Measurements from ENCODE around the gene CFAP107. TPM values are rescaled to one million over a fixed set of nuclear protein-coding genes. Genes with fewer than 3 reads are reported as not detected.

The CFAP107 gene
- total and polyA plus RNA-seq, 2 donors from 2014 or later = not detected

DNA sequence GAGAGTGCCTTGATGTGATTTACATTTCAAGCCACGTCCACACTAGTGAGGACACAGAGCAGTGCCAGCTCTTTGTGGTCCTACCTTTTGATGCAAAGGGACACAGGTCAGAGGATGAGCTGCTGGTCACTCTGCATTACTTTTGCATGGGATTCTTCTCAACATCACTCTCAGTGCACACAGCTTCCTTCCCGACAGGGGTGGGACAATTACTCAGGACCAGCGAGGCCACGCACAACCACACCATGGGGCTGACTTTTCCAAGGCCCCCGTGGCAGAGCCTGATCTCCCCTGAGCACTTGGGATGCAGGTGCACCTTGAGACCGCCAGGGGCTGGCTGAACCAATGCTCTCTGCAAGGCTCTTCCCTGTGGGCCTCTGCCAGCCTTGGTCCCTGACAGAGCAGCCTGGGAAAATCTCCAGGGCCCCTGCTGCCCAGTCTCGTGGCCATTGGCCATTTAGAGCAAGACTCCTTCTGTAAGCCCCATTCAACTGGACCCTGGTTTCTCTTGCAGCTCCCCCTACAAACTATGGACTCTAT, 14.3 kb downstream of the CFAP107 start:
- no peak overlapping the region for H3K9ac ChIP-seq (ENCODE audit: low read length in 3 of 3)
- FAIRE-seq (no peak), DNase-seq (no peak)
- no peaks in the 10 kb centered on the region for H3K4me1 ChIP-seq (ENCODE audit: control insufficient read depth in 2 of 3, insufficient read depth in 2 of 3, low read depth in 1 of 3, low read length in 3 of 3)
- no peak overlapping the region for H3K4me3 ChIP-seq (ENCODE audit: low read length in 3 of 3)
- no peak overlapping the region for H3K27ac ChIP-seq (ENCODE audit: low read depth in 2 of 2, low read length in 2 of 2)
- TF ChIP-seq CTCF (IDR thresholded peaks at IDR 0.05; ENCODE audit: borderline replicate concordance, extremely low read depth, insufficient read depth) = no peak
- H3K9me3 ChIP-seq (ENCODE audit: control insufficient read depth in 2 of 3, insufficient read depth in 1 of 3, low read length in 3 of 3) = no peaks in the 10 kb centered on the region
- H3K36me3 ChIP-seq (ENCODE audit: control insufficient read depth in 2 of 3, insufficient read depth in 3 of 3, low read length in 3 of 3) = no peaks in the 10 kb centered on the region
- H3K27me3 ChIP-seq (ENCODE audit: control insufficient read depth, insufficient read depth, low read length) = no peaks in the 10 kb centered on the region
- intact Hi-C loops (cut with DNase I) = no loop called here

DNA sequence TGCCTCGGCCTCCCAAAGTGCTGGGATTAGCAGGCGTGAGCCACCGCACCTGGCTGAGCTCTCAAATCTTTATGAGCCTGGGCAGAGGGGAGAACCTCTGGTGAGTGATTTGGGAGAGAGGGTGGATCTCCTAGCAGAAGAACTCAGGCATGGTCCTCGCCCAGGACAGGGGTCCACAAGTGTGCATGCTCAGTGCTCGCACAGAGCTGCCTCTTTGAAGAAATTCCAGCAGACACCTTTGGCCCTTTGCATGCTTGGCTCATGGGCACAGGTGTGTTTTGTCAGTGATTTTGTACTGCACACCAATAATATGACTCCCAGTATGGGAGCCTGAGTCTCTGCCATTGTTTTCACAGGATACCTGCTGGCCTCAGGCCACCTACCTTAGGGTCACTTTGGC, 15.8 kb downstream of the CFAP107 start:
- no peaks in the 10 kb centered on the region for H3K9me3 ChIP-seq (ENCODE audit: control insufficient read depth in 2 of 3, insufficient read depth in 1 of 3, low read length in 3 of 3)
- H3K9ac ChIP-seq (ENCODE audit: low read length in 3 of 3) = no peak overlapping the region
- H3K27ac ChIP-seq (ENCODE audit: low read depth in 2 of 2, low read length in 2 of 2) = no peak overlapping the region
- no peak overlapping the region for H3K4me3 ChIP-seq (ENCODE audit: low read length in 3 of 3)
- H3K27me3 ChIP-seq (ENCODE audit: control insufficient read depth, insufficient read depth, low read length) = no peaks in the 10 kb centered on the region
- intact Hi-C loops (cut with DNase I) = no loop called here
- no peaks in the 10 kb centered on the region for H3K36me3 ChIP-seq (ENCODE audit: control insufficient read depth in 2 of 3, insufficient read depth in 3 of 3, low read length in 3 of 3)
- DNase-seq = no peak
- no peaks in the 10 kb centered on the region for H3K4me1 ChIP-seq (ENCODE audit: control insufficient read depth in 2 of 3, insufficient read depth in 2 of 3, low read depth in 1 of 3, low read length in 3 of 3)
- no peak for FAIRE-seq
- TF ChIP-seq CTCF (IDR thresholded peaks at IDR 0.05; ENCODE audit: borderline replicate concordance, extremely low read depth, insufficient read depth) = no peak

- DNase-seq (no peak), FAIRE-seq (no peak)
- H3K36me3 ChIP-seq (ENCODE audit: control insufficient read depth in 2 of 3, insufficient read depth in 3 of 3, low read length in 3 of 3) = no peaks in the 10 kb centered on the region
- no peak overlapping the region for H3K4me3 ChIP-seq (ENCODE audit: low read length in 3 of 3)
- intact Hi-C loops (cut with DNase I) = no loop called here
- H3K9me3 ChIP-seq (ENCODE audit: control insufficient read depth in 2 of 3, insufficient read depth in 1 of 3, low read length in 3 of 3) = no peaks in the 10 kb centered on the region
- no peaks in the 10 kb centered on the region for H3K4me1 ChIP-seq (ENCODE audit: control insufficient read depth in 2 of 3, insufficient read depth in 2 of 3, low read depth in 1 of 3, low read length in 3 of 3)
- no peak overlapping the region for H3K27ac ChIP-seq (ENCODE audit: low read depth in 2 of 2, low read length in 2 of 2)
- H3K27me3 ChIP-seq (ENCODE audit: control insufficient read depth, insufficient read depth, low read length) = no peaks in the 10 kb centered on the region
- H3K9ac ChIP-seq (ENCODE audit: low read length in 3 of 3) = no peak overlapping the region
- no peak for TF ChIP-seq CTCF (IDR thresholded peaks at IDR 0.05; ENCODE audit: borderline replicate concordance, extremely low read depth, insufficient read depth)
Measured at GRCh38 chr1:12762766-12763165, 16.8 kb downstream of the CFAP107 start.

GRCh38 chr1:12763479-12763878, 17.5 kb downstream of the CFAP107 start:
- FAIRE-seq (no peak), DNase-seq (no peak)
- intact Hi-C loops (cut with DNase I) = no loop called here
- Histone ChIP-seq H3K36me3 (ENCODE audit: control insufficient read depth in 2 of 3, insufficient read depth in 3 of 3, low read length in 3 of 3) (no peaks in the 10 kb centered on the region), H3K4me1 (ENCODE audit: control insufficient read depth in 2 of 3, insufficient read depth in 2 of 3, low read depth in 1 of 3, low read length in 3 of 3) (no peaks in the 10 kb centered on the region), H3K27me3 (ENCODE audit: control insufficient read depth, insufficient read depth, low read length) (no peaks in the 10 kb centered on the region), H3K9ac (ENCODE audit: low read length in 3 of 3) (no peak overlapping the region), H3K4me3 (ENCODE audit: low read length in 3 of 3) (no peak overlapping the region), H3K27ac (ENCODE audit: low read depth in 2 of 2, low read length in 2 of 2) (no peak overlapping the region), H3K9me3 (ENCODE audit: control insufficient read depth in 2 of 3, insufficient read depth in 1 of 3, low read length in 3 of 3) (no peaks in the 10 kb centered on the region)
- no peak for TF ChIP-seq CTCF (IDR thresholded peaks at IDR 0.05; ENCODE audit: borderline replicate concordance, extremely low read depth, insufficient read depth)

Measured in kidney (tissue), 14 donors.